Gastrocnemius medialis (tissue), 4 donors: ENCODE measurements around the gene TEKTIP1. TPM values are rescaled to one million over a fixed set of nuclear protein-coding genes. Genes with fewer than 3 reads are reported as not detected.
"Not testable (repeated sequence)": the region's sequence is repeated elsewhere in the genome, so short reads cannot be mapped to it uniquely, and the experiment has no call there.

Source experiments
- ATAC-seq, 2 donors: fragments of 150-250 bp; one replicate each; pipeline ENCODE4 v1.9.1; 2016
- DNase-seq, 2 donors: peaks; one replicate each; pipeline ENCODE4 v3.0.0-alpha.2; 2019
- H3K27ac ChIP-seq, 4 donors: fragments of 200-600 bp; sonication (generic); 1 replicate in 1 of 4; 2 replicates in 3 of 4; pipeline ENCODE4 v1.5.1; 2016 to 2018; ENCODE audit warnings: mild to moderate bottlenecking in 2 of 4, moderate library complexity in 1 of 4
- H3K27me3 ChIP-seq, 3 donors: fragments of 200-600 bp; sonication (generic) in 2 of 3; 1 replicate in 1 of 3; 2 replicates in 2 of 3; pipeline versions ENCODE4 v1.5.1 to v1.6.0; 2016 to 2019; ENCODE audit warnings: mild to moderate bottlenecking in 1 of 3, moderate library complexity in 1 of 3
- H3K36me3 ChIP-seq, 2 donors: fragments of 200-600 bp; sonication (generic) in 1 of 2; one replicate each; pipeline ENCODE4 v1.5.1; 2017 to 2018
- H3K4me1 ChIP-seq, 2 donors: fragments of 200-600 bp; sonication (generic) in 1 of 2; one replicate each; pipeline ENCODE4 v1.5.1; 2016 to 2017; ENCODE audit warnings: mild to moderate bottlenecking in 2 of 2
- H3K4me3 ChIP-seq, 4 donors: fragments of 200-600 bp; sonication (generic) in 3 of 4; 1 replicate in 1 of 4; 2 replicates in 3 of 4; pipeline ENCODE4 v1.5.1; 2016 to 2019; ENCODE audit warnings: mild to moderate bottlenecking in 2 of 4
- H3K9me3 ChIP-seq, 3 donors: fragments of 200-600 bp; sonication (generic) in 2 of 3; 1 replicate in 1 of 3; 2 replicates in 2 of 3; pipeline ENCODE4 v1.5.1; 2016 to 2019
- POLR2A ChIP-seq, 2 donors: fragments of 450-650 bp; IDR thresholded peaks; one replicate each; pipeline ENCODE4 v1.6.1; 2017; ENCODE audit warnings: antibody characterized with exemption in 2 of 2, mild to moderate bottlenecking in 2 of 2, moderate library complexity in 2 of 2
- in situ Hi-C, 4 donors: fragments of 200-750 bp; cut with MboI; loops; one replicate each; pipeline versions ENCODE4 v1.15.0 to v1.8.0; 2017; ENCODE audit warnings: low sequenced_read_pairs in 4 of 4
- intact Hi-C: fragments of 100-400 bp; cut with DNase I; formaldehyde crosslinking; loops from one replicate; pipeline ENCODE4 v1.15.1; 2023; ENCODE audit warnings: low total_unique reads
- total RNA-seq, 4 donors: library from RNA; depleted of rRNA; stranded (reverse); fragments of >200 nt; gene quantifications; one replicate each; pipeline versions ENCODE4 v1.1.0 to v1.2.3, GENCODE V29; 2016
- TF ChIP-seq, protein P1 (sequence below), 5 experiments: fragments of 450-650 bp in 3 of 5; fragments of 200-600 bp in 2 of 5; sonication (generic) in 2 of 5; IDR thresholded peaks in 4 of 5; conservative IDR thresholded peaks in 1 of 5; 1 replicate in 4 of 5; 2 replicates in 1 of 5; pipeline ENCODE4 v1.5.1; 2016 to 2019; ENCODE audit warnings: antibody characterized with exemption in 5 of 5, mild to moderate bottlenecking in 3 of 5, moderate library complexity in 3 of 5

Gene TEKTIP1
- total RNA-seq, 4 donors from 2014 or later, result not detected

DNA sequence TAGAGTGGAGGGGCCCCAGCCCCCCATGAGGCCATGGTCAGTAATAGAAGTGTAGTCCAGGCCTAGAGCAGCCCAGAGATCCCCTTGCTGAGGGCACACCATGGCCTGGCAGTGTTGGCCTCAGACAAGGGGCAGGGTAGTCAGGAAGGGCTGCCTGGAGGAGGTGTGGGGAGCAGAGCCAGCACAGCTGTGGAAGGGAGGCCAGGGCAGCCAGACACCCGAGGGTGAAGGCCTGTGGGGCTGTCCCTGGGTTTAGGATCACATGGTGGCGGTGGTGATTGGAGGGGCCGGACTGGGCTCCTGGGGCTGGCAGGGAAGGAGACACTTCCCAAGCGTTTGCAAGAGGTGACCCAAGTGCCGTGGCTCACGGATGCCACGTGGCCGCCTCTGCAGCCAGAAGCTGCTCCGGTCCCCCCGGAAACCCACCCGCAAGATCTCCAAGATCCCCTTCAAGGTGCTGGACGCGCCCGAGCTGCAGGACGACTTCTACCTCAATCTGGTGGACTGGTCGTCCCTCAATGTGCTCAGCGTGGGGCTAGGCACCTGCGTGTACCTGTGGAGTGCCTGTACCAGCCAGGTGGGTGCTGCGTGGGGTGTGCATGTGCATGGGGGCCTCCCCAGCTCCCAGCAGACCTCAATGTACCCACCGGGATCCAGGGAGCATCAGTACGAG is 11.6 kb upstream of the TEKTIP1 start:
- ATAC-seq (no peak), DNase-seq (no peak)
- in situ Hi-C loops (no loop called here), intact Hi-C loops (no loop called here)
- TF ChIP-seq POLR2A (IDR thresholded peaks at IDR 0.05), result no peak
- TF ChIP-seq, protein P1, sequence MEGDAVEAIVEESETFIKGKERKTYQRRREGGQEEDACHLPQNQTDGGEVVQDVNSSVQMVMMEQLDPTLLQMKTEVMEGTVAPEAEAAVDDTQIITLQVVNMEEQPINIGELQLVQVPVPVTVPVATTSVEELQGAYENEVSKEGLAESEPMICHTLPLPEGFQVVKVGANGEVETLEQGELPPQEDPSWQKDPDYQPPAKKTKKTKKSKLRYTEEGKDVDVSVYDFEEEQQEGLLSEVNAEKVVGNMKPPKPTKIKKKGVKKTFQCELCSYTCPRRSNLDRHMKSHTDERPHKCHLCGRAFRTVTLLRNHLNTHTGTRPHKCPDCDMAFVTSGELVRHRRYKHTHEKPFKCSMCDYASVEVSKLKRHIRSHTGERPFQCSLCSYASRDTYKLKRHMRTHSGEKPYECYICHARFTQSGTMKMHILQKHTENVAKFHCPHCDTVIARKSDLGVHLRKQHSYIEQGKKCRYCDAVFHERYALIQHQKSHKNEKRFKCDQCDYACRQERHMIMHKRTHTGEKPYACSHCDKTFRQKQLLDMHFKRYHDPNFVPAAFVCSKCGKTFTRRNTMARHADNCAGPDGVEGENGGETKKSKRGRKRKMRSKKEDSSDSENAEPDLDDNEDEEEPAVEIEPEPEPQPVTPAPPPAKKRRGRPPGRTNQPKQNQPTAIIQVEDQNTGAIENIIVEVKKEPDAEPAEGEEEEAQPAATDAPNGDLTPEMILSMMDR (IDR thresholded peaks at IDR 0.05 in 4 of 5, conservative IDR thresholded peaks at IDR 0.05 in 1 of 5), result no peak
- Histone ChIP-seq H3K4me3 (no peak overlapping the region), H3K4me1 (no peaks in the 10 kb centered on the region), H3K27me3 (no peaks in the 10 kb centered on the region), H3K36me3 (peaks cover 0 to 66% of the 10 kb centered on the region in 2 donors), H3K27ac (no peak overlapping the region), H3K9me3 (no peaks in the 10 kb centered on the region)

DNA sequence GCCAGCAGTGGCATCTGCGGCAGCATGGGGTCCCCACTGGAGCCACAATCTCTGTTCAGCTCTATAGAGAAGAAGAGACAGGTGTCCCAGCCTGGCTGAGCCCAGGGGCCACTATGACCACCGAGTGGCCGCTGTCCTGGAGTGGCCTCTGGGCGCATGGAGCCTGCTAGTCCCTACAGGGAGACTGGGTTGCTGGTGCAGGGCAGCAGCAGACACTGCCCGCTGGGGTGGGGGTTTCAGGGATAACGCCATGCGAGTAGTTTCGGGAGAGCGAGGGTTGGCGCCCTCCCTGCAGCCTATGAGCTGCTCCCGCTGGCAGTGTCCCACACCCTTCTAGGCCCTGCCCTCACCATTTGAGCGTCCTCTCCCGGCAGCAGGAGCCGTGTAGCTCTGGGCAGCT is 10.9 kb upstream of the TEKTIP1 start:
- in situ Hi-C loops (no loop called here), intact Hi-C loops (no loop called here)
- no peaks in the 10 kb centered on the region for H3K4me1 ChIP-seq
- H3K4me3 ChIP-seq, result no peak overlapping the region
- no peak for TF ChIP-seq POLR2A (IDR thresholded peaks at IDR 0.05)
- TF ChIP-seq, protein P1 (IDR thresholded peaks at IDR 0.05 in 4 of 5, conservative IDR thresholded peaks at IDR 0.05 in 1 of 5), result no peak
- H3K27ac ChIP-seq, result no peak overlapping the region
- H3K36me3 ChIP-seq, result peaks cover 0 to 66% of the 10 kb centered on the region in 2 donors
- H3K27me3 ChIP-seq, result no peaks in the 10 kb centered on the region
- H3K9me3 ChIP-seq, result no peaks in the 10 kb centered on the region
- ATAC-seq, result no peak
- DNase-seq, result no peak

DNA sequence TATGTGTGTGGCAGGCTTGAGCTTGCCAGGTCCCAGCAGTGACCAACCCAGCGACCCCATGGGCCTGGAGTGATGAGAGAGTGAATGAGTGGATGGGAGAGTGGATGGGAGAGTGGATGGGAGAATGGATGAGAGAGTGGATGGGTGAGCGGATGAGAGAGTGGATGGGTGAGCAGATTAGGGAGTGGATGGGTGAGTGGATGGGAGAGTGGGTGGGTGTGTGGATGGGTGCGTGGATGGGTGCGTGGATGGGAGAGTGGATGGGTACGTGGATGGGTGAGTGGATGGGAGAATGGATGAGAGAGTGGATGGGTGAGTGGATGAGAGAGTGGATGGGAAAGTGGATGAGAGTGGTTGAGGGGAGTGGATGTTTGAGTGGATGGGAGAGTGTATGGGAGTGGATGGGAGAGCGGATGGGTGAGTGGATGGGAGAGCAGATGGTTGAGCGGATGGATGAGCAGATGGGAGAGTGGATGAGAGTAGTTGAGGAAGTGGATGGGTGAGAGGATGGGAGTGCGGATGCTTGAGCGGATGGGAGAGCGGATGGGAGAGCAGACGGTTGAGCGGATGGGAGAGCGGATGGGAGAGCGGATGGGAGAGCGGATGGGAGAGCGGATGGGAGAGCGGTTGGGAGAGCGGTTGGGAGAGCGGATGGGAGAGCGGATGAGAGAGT is 10.3 kb upstream of the TEKTIP1 start:
- H3K9me3 ChIP-seq, result no peaks in the 10 kb centered on the region
- ATAC-seq (no peak), DNase-seq (no peak)
- no peak overlapping the region for H3K27ac ChIP-seq
- no peaks in the 10 kb centered on the region for H3K4me1 ChIP-seq
- in situ Hi-C loops (no loop called here), intact Hi-C loops (no loop called here)
- H3K4me3 ChIP-seq, result no peak overlapping the region
- H3K27me3 ChIP-seq, result no peaks in the 10 kb centered on the region
- peaks cover 0 to 66% of the 10 kb centered on the region in 2 donors for H3K36me3 ChIP-seq
- no peak for TF ChIP-seq POLR2A (IDR thresholded peaks at IDR 0.05)
- TF ChIP-seq, protein P1 (IDR thresholded peaks at IDR 0.05 in 4 of 5, conservative IDR thresholded peaks at IDR 0.05 in 1 of 5), result no peak

DNA sequence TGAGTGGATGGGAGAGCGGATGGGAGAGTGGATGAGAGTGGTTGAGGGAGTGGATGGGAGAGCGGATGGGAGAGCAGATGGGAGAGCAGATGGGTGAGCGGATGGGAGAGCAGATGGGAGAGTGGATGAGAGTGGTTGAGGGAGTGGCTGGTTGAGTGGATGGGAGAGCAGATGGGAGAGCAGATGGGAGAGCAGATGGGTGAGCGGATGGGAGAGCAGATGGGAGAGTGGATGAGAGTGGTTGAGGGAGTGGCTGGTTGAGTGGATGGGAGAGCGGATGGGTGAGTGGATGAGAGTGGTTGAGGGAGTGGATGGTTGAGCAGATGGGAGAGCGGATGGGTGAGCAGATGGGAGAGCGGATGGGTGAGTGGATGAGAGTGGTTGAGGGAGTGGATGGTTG is 9.7 kb upstream of the TEKTIP1 start:
- intact Hi-C loops, H3K27me3 ChIP-seq, DNase-seq, H3K4me1 ChIP-seq, H3K27ac ChIP-seq, in situ Hi-C loops, H3K4me3 ChIP-seq, H3K9me3 ChIP-seq, ATAC-seq: not testable (repeated sequence)
- peaks cover 0 to 63% of the 10 kb centered on the region in 2 donors for H3K36me3 ChIP-seq

DNA sequence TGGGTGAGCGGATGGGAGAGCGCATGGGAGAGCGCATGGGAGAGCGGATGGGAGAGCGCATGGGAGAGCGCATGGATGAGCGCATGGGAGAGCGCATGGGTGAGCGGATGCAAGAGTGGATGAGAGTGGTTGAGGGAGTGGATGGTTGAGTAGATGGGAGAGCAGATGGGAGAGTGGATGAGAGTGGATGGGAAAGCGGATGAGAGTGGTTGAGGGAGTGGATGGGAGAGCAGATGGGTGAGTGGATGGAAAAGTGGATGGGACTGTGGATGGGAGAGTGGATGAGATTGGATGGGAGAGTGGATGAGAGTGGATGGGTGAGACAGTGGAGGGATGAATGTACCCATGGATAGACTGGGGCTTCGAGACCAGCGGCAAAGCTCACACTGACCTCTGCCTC is 8.6 kb upstream of the TEKTIP1 start:
- in situ Hi-C loops, result no loop called here
- no peaks in the 10 kb centered on the region for H3K4me1 ChIP-seq
- H3K9me3 ChIP-seq, result no peaks in the 10 kb centered on the region
- TF ChIP-seq, protein P1 (IDR thresholded peaks at IDR 0.05 in 4 of 5, conservative IDR thresholded peaks at IDR 0.05 in 1 of 5), result no peak
- no peak for TF ChIP-seq POLR2A (IDR thresholded peaks at IDR 0.05)
- peaks cover 0 to 67% of the 10 kb centered on the region in 2 donors for H3K36me3 ChIP-seq
- H3K4me3 ChIP-seq, result no peak overlapping the region
- DNase-seq, result no peak
- no peak overlapping the region for H3K27ac ChIP-seq
- ATAC-seq, result no peak
- no peaks in the 10 kb centered on the region for H3K27me3 ChIP-seq
- intact Hi-C loops, result no loop called here
